ENCODE results near the gene AP2B1.
"Not testable (repeated sequence)": the region's sequence is repeated elsewhere in the genome, so short reads cannot be mapped to it uniquely, and the experiment has no call there.

AP2B1 gene

GRCh38 chr17:35587074-35587961 is at the start of gene AP2B1:
TSS of gene AP2B1 (plus strand) at chr17:35587322. CDS start at chr17:35594031, 6,709 bp downstream.
- FAIRE-seq (peak; percentile 95), DNase-seq (ENCODE audit: low spot score) (peak; percentile 90)

GRCh38 chr17:35537601-35538141 is 49.5 kb upstream of the AP2B1 start, which contains the start of gene SLFN12L:
TSS of gene SLFN12L (minus strand) at chr17:35537678. CDS start at chr17:35522364, 15,314 bp downstream.
- DNase-seq (ENCODE audit: low spot score) (no peak), FAIRE-seq (no peak)

GRCh38 chr17:35539659-35540026 is 47.5 kb upstream of the AP2B1 start:
- no peak for DNase-seq (ENCODE audit: low spot score)
- FAIRE-seq = no peak

GRCh38 chr17:35540589-35541404 is 46.3 kb upstream of the AP2B1 start:
- DNase-seq (ENCODE audit: low spot score) = peak; percentile 24
- FAIRE-seq = peak; percentile 30

- DNase-seq (ENCODE audit: low spot score) (no peak), FAIRE-seq (no peak)
Measured at GRCh38 chr17:35541434-35541833, 45.7 kb upstream of the AP2B1 start.

- DNase-seq (ENCODE audit: low spot score) (no peak), FAIRE-seq (no peak)
Measured at GRCh38 chr17:35542990-35543389, 44.1 kb upstream of the AP2B1 start.

GRCh38 chr17:35543856-35544255 is 43.3 kb upstream of the AP2B1 start:
- FAIRE-seq = no peak

GRCh38 chr17:35545150-35545549 is 42.0 kb upstream of the AP2B1 start:
- DNase-seq (ENCODE audit: low spot score) = no peak
- FAIRE-seq = no peak

More at GRCh38 chr17:35543856-35544255, 43.3 kb upstream of the AP2B1 start:
- no peak for DNase-seq (ENCODE audit: low spot score)

GRCh38 chr17:35546487-35546886 is 40.6 kb upstream of the AP2B1 start:
- no peak for DNase-seq (ENCODE audit: low spot score)

GRCh38 chr17:35548208-35548810 is 38.8 kb upstream of the AP2B1 start:
- FAIRE-seq (no peak), DNase-seq (ENCODE audit: low spot score) (no peak)

More at GRCh38 chr17:35546487-35546886, 40.6 kb upstream of the AP2B1 start:
- FAIRE-seq = no peak

GRCh38 chr17:35548978-35549377 is 38.1 kb upstream of the AP2B1 start:
- FAIRE-seq = no peak
- DNase-seq (ENCODE audit: low spot score) = no peak

- FAIRE-seq = no peak
- no peak for DNase-seq (ENCODE audit: low spot score)
Measured at GRCh38 chr17:35553310-35553709, 33.8 kb upstream of the AP2B1 start.

GRCh38 chr17:35554668-35555067 is 32.5 kb upstream of the AP2B1 start:
- DNase-seq (ENCODE audit: low spot score) = no peak
- FAIRE-seq = no peak

- FAIRE-seq (no peak), DNase-seq (ENCODE audit: low spot score) (no peak)
Measured at GRCh38 chr17:35555691-35556090, 31.4 kb upstream of the AP2B1 start.

- FAIRE-seq (no peak), DNase-seq (ENCODE audit: low spot score) (no peak)
Measured at GRCh38 chr17:35557353-35557752, 29.8 kb upstream of the AP2B1 start.

GRCh38 chr17:35559495-35560210 is 27.5 kb upstream of the AP2B1 start:
- no peak for DNase-seq (ENCODE audit: low spot score)
- no peak for FAIRE-seq

- no peak for FAIRE-seq
- no peak for DNase-seq (ENCODE audit: low spot score)
Measured at GRCh38 chr17:35560703-35561102, 26.4 kb upstream of the AP2B1 start, which contains the start of gene SLFN14. TSS of gene SLFN14 (minus strand) at chr17:35560819. CDS start at chr17:35558062, 2,757 bp downstream.

- not testable (repeated sequence) for DNase-seq (ENCODE audit: low spot score); FAIRE-seq
Measured at GRCh38 chr17:35563181-35563580, 23.9 kb upstream of the AP2B1 start.

- DNase-seq (ENCODE audit: low spot score) (no peak), FAIRE-seq (peak; percentile 5)
Measured at GRCh38 chr17:35566968-35567367, 20.2 kb upstream of the AP2B1 start.

GRCh38 chr17:35568561-35568960 is 18.6 kb upstream of the AP2B1 start:
- FAIRE-seq (no peak), DNase-seq (ENCODE audit: low spot score) (peak; percentile 29)

- DNase-seq (ENCODE audit: low spot score) = no peak
- FAIRE-seq = no peak
Measured at GRCh38 chr17:35569405-35569804, 17.7 kb upstream of the AP2B1 start.

Data from urothelium cell line (cell line).